ENCODE measurements around the gene OR5C1. TPM values are rescaled to one million over a fixed set of nuclear protein-coding genes. Genes with fewer than 3 reads are reported as not detected.
"Not testable (repeated sequence)": the region's sequence is repeated elsewhere in the genome, so short reads cannot be mapped to it uniquely, and the experiment has no call there.

OR5C1 gene
- total and polyA plus RNA-seq, 2 donors: not detected

DNA sequence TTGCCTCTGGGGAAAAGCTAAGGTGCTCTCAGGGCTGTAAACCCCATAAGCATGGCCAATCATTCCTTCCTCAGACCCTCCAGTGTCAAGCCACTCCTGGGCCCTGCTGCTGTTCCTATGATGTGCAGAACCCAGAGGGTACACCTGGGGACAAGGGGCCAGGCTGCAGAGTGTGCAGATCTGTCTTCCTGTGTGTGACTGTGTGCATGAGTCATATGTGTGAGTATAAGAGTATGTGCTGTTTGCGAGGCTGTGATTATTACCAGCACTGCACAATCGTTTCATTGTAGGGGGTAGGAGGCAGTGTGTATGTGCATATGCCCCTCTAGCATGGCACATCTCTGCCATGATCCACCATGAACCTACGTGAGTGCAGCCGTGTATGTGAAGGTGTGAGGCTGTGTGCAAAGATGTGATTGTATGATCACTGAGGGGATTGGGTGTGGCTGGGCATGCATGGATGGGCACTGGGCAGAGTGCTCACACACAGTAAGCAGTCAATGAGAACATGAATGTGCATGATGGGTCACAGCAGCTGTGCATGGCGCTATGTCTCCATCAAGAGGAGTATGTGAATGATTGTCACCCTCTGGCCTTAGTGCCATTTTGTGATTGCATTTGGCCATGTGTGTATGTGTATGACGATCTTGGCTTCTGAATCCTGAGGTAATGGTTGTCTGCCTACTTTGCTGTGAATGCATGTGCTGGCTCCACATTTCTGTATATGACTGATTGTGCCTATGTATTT lies 8.8 kb downstream of the OR5C1 start:
- Histone ChIP-seq H3K27ac (ENCODE audit: low read depth) (no peak overlapping the region), H3K36me3 (ENCODE audit: insufficient read depth) (no peaks in the 10 kb centered on the region), H3K4me3 (ENCODE audit: low read depth, low read length) (no peak overlapping the region), H3K4me1 (ENCODE audit: insufficient read depth) (no peaks in the 10 kb centered on the region)
- DNase-seq (ENCODE audit: extremely low spot score): no peak
- 81% methylated on average over 6 of the region's 6 CpGs for WGBS

DNA sequence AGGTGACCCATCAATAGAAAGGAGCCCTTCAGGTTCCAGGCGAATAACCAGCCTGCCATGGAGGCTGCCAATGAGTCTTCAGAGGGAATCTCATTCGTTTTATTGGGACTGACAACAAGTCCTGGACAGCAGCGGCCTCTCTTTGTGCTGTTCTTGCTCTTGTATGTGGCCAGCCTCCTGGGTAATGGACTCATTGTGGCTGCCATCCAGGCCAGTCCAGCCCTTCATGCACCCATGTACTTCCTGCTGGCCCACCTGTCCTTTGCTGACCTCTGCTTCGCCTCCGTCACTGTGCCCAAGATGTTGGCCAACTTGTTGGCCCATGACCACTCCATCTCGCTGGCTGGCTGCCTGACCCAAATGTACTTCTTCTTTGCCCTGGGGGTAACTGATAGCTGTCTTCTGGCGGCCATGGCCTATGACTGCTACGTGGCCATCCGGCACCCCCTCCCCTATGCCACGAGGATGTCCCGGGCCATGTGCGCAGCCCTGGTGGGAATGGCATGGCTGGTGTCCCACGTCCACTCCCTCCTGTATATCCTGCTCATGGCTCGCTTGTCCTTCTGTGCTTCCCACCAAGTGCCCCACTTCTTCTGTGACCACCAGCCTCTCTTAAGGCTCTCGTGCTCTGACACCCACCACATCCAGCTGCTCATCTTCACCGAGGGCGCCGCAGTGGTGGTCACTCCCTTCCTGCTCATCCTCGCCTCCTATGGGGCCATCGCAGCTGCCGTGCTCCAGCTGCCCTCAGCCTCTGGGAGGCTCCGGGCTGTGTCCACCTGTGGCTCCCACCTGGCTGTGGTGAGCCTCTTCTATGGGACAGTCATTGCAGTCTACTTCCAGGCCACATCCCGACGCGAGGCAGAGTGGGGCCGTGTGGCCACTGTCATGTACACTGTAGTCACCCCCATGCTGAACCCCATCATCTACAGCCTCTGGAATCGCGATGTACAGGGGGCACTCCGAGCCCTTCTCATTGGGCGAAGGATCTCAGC lies 11.6 kb downstream of the OR5C1 start, which contains the start of gene OR1K1:
Gene OR1K1 (plus strand): TSS at position 58 of the 995 bp plus-strand sequence. CDS start 0 bp downstream, at position 58.
- no peak for DNase-seq (ENCODE audit: extremely low spot score)
- H3K4me1 ChIP-seq (ENCODE audit: insufficient read depth): no peaks in the 10 kb centered on the region
- 93% methylated on average over 30 of the region's 30 CpGs for WGBS
- no peaks in the 10 kb centered on the region for H3K36me3 ChIP-seq (ENCODE audit: insufficient read depth)
- no peak within 1 kb of the TSS for H3K27ac ChIP-seq (ENCODE audit: low read depth)
- no peak within 1 kb of the TSS for H3K4me3 ChIP-seq (ENCODE audit: low read depth, low read length)

DNA sequence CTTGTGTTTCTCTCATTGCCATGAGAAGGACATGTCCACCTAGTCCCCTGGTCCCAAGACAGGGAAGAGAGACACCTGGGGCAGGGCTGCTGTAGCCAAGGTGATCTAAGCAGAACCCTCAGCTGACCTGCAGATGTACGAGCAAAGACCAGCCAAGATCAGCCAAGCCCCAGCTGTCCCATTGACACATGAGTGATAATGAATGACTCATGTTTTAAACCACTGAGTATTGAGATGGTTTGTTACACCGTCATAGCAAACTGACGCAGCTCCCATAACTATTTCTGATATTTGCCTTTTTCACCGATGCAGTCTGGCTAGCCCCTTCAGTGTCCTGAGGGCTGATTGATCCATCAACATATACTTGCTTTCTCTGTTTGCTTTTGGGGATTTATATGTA lies 17.9 kb downstream of the OR5C1 start:
- DNase-seq (ENCODE audit: extremely low spot score): no peak
- 97% methylated on average over 4 of the region's 4 CpGs for WGBS

DNA sequence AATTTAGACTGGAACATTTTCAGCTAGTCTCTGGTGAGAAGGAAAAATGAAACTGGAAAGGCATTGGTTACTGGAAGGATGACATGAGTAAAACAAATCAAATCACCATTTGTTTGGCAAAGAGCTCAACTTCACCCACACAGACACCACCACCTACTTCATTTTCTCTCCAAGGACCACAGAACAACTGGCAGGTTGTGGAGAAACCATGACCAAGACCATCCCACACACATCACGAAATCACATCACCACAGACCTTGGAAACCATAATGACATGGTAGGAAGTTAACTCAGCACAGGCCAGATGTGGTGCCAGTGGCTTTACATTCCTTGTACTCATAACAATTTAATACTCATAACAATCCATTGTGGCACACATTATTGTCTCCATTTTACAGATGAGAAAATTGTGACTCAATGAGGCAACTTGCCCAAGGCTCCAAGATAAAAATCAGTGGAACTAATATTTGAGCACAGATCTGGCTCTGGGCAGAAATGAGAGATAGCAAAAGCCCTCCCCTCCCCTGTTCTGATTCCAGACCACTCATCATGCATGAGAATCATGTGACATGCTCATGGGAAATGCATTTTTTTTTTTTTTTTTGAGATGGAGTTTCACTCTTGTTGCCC lies 18.7 kb downstream of the OR5C1 start:
- H3K4me3 ChIP-seq (ENCODE audit: low read depth, low read length): no peak overlapping the region
- WGBS: 82% methylated on average over 1 of the region's 1 CpG
- no peaks in the 10 kb centered on the region for H3K4me1 ChIP-seq (ENCODE audit: insufficient read depth)
- DNase-seq (ENCODE audit: extremely low spot score): no peak
- H3K27ac ChIP-seq (ENCODE audit: low read depth): no peak overlapping the region
- H3K36me3 ChIP-seq (ENCODE audit: insufficient read depth): no peaks in the 10 kb centered on the region

More for the DNA sequence above, 17.9 kb downstream of the OR5C1 start:
- Histone ChIP-seq H3K4me1 (ENCODE audit: insufficient read depth) (no peaks in the 10 kb centered on the region), H3K36me3 (ENCODE audit: insufficient read depth) (no peaks in the 10 kb centered on the region), H3K27ac (ENCODE audit: low read depth) (no peak overlapping the region), H3K4me3 (ENCODE audit: low read depth, low read length) (no peak overlapping the region)

DNA sequence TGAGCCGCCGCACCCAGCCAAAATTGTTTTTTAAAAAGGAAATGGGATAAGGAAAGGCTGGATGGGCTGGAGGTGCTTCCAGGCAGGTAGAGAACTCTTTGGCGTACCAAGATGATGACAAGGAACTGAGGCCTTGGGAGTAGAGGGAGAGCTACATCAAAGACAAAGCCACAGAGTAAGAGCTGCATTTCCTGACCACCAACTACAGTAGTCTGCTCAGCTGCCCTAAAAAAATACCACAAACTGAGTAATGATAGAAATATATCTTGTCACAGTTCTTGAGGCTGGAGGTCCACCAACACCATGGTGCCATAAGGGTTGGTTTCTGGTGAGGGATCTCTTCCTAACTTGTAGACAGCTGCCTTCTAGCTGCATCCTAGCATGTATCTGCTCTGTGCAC lies 19.4 kb downstream of the OR5C1 start:
- H3K4me1 ChIP-seq (ENCODE audit: insufficient read depth): no peaks in the 10 kb centered on the region
- 95% methylated on average over 3 of the region's 3 CpGs for WGBS
- no peak overlapping the region for H3K27ac ChIP-seq (ENCODE audit: low read depth)
- no peaks in the 10 kb centered on the region for H3K36me3 ChIP-seq (ENCODE audit: insufficient read depth)
- no peak for DNase-seq (ENCODE audit: extremely low spot score)
- H3K4me3 ChIP-seq (ENCODE audit: low read depth, low read length): no peak overlapping the region

DNA sequence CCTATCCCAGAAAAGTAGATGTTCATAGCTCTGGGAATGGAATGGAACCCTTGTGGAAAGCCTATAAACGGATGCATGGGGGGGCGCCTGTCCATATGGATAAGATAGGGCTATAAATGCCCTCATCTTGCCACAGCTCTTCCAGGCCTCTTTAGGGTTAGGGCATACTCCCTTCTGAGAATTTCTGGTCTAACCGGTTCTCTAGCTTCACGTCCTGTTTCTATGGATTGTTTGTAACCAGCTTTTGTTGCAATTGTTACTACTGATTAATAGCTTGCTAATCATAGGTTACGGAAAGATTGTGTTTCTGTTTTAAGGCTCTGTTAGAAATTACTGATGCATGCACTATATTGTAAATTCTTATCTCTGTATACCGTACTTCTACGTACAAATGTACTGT lies 20.5 kb downstream of the OR5C1 start:
- not testable (repeated sequence) for H3K27ac ChIP-seq (ENCODE audit: low read depth); H3K36me3 ChIP-seq (ENCODE audit: insufficient read depth); DNase-seq (ENCODE audit: extremely low spot score); H3K4me1 ChIP-seq (ENCODE audit: insufficient read depth); H3K4me3 ChIP-seq (ENCODE audit: low read depth, low read length)
- WGBS: 62% methylated on average over 7 of the region's 7 CpGs

DNA sequence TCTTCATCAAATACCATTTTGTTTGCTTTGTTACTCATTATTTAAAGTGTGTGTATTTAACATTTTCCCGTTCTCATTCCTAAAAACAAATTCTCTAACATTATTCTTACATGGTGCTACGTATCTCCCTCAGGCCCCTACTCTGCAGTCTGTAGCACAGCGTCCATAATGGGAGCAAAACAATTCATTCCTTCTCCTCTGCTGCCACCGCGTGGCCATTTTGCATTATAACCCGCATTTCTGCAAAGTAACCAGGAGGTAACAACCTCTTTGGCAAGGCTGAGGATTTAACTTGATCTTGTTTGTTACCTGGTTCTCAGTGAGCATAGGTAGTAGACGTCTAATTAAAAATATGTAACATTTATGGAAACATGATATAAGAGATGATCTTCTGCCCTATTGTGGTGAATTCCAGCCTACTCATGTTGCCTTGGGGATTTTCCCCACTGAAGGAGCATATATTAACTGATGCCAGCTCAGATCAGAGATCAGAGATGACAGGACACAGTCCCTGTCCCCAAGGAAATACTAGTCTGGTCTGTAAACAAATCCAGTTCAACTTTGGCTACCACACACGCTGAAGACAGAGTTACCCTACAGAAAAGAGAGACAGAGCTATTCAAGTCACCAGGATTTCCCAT lies 21.7 kb downstream of the OR5C1 start:
- peak; percentile 80 for DNase-seq (ENCODE audit: extremely low spot score)
- WGBS: 3% methylated on average over 8 of the region's 8 CpGs
- no peak overlapping the region for H3K27ac ChIP-seq (ENCODE audit: low read depth)
- H3K4me3 ChIP-seq (ENCODE audit: low read depth, low read length): no peak overlapping the region
- H3K36me3 ChIP-seq (ENCODE audit: insufficient read depth): no peaks in the 10 kb centered on the region
- H3K4me1 ChIP-seq (ENCODE audit: insufficient read depth): no peaks in the 10 kb centered on the region

DNA sequence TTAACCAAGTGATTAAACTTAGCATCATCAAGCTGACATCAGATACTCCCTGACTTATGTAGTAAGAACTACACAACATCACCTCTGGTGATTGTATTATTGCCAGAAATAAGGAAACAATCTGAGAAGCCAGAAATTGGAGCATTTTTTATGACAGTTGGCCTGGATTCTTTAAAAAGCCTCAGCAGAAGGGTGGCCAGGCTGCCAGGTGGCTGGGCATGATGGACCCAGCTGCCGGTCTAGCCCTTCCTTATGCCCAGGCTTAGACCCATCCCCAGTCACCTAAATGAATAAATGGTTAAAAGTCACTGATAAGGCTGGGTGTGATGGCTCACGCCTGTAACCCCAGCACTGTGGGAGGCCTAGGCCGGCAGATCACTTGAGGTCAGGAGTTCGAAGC lies 24.0 kb downstream of the OR5C1 start:
- DNase-seq (ENCODE audit: extremely low spot score): no peak
- no peaks in the 10 kb centered on the region for H3K36me3 ChIP-seq (ENCODE audit: insufficient read depth)
- H3K27ac ChIP-seq (ENCODE audit: low read depth): no peak overlapping the region
- 74% methylated on average over 4 of the region's 4 CpGs for WGBS
- no peak overlapping the region for H3K4me3 ChIP-seq (ENCODE audit: low read depth, low read length)
- H3K4me1 ChIP-seq (ENCODE audit: insufficient read depth): no peaks in the 10 kb centered on the region

DNA sequence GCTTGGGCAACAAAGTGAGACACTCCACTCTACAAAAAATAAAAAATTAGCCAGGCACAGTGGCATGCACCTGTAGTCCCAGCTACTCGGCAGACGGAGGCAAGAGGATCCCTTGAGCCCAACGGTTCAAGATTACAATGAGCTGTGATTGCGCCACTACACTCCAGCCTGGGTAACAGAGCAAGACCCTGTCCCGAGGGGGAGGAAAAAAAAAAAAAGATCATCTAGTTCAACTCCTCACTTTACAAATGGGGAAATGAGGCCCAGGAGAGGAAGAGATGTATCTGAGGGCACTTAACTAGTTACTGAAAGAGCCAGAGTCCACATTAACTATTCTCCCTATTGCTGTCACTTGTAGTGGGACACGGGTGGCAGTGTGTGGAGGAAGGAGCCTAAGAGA lies 25.8 kb downstream of the OR5C1 start:
- WGBS: 76% methylated on average over 6 of the region's 6 CpGs
- no peak for DNase-seq (ENCODE audit: extremely low spot score)
- Histone ChIP-seq H3K36me3 (ENCODE audit: insufficient read depth) (no peaks in the 10 kb centered on the region), H3K4me3 (ENCODE audit: low read depth, low read length) (no peak overlapping the region), H3K27ac (ENCODE audit: low read depth) (no peak overlapping the region), H3K4me1 (ENCODE audit: insufficient read depth) (no peaks in the 10 kb centered on the region)

DNA sequence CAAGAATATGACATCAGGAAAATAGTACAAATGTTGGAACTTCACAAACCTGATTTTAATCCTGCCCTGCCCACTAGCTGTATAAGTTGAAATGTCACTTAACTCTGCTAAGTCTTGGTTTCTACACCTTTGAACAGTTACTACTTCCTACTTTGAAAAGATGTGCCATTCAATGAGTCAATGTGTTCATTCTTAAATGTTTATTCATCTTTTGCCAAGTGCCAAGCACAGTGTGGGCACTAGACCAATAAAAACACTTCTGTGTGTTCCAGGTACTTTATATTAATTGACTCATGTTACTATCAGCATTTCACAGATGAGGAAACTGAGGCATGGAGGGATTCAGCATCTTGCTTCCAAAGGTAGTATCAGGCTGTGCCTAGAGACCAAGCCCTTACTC lies 26.8 kb downstream of the OR5C1 start:
- DNase-seq (ENCODE audit: extremely low spot score): no peak
- H3K27ac ChIP-seq (ENCODE audit: low read depth): no peak overlapping the region
- H3K4me3 ChIP-seq (ENCODE audit: low read depth, low read length): no peak overlapping the region
- no peaks in the 10 kb centered on the region for H3K4me1 ChIP-seq (ENCODE audit: insufficient read depth)
- no peaks in the 10 kb centered on the region for H3K36me3 ChIP-seq (ENCODE audit: insufficient read depth)

DNA sequence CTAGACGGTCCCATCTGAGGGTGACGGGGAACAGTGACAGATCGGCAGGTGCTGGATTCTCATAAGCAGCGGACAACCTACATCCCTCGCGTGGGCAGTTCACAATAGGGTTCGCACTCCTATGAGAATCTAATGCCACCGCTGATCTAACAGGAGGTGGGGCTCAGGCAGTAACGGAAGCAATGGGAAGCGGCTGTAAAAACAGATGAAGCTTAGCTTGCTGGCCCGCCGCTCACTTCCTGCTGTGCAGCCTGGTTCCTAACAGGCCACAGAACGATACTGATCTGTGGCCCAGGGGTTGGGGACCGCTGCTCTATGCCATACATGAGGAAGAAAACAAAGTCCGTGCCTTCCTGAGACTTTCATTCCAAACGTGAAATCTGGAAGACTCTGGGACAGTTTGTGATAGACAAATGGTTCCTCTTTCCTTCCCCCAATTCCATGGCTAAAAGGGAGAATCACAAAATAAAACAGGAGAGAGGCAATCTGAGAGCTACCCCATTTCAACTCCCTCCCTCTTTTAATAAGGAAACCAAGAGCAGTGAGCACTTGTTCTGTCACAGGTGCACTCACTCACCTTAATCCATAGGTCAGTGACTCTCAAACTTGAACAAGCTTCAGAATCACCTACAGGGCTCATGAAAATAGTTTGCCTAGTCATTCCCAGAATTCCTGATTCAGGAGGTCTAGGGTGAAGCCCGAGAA lies 27.6 kb downstream of the OR5C1 start:
- WGBS: 74% methylated on average over 17 of the region's 17 CpGs
- Histone ChIP-seq H3K36me3 (ENCODE audit: insufficient read depth) (no peaks in the 10 kb centered on the region), H3K27ac (ENCODE audit: low read depth) (no peak overlapping the region), H3K4me1 (ENCODE audit: insufficient read depth) (no peaks in the 10 kb centered on the region), H3K4me3 (ENCODE audit: low read depth, low read length) (no peak overlapping the region)
- DNase-seq (ENCODE audit: extremely low spot score): no peak

DNA sequence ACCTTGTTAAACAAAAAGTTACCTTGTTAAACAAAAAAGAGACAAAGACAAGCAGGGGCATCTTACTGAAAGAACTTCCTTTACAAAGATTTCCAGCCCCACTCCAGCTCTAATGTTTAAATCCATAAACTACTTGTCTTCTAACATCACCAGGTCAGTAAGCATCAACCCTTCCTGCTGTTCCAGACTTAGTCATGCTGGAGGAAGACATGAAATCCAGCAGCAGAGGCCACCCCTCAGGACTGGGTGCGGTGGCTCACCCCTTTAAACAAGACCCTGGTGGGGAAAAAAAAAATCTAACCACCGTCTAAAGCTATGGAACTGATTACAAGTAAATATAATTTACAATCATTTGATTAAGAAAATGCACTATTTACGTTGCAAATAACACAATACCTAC lies 30.6 kb downstream of the OR5C1 start:
- 53% methylated on average over 3 of the region's 3 CpGs for WGBS
- H3K36me3 ChIP-seq (ENCODE audit: insufficient read depth): peaks cover 2% of the 10 kb centered on the region
- H3K27ac ChIP-seq (ENCODE audit: low read depth): peak overlapping the region; percentile 52

More for the DNA sequence above, 30.6 kb downstream of the OR5C1 start:
- Histone ChIP-seq H3K4me3 (ENCODE audit: low read depth, low read length) (no peak overlapping the region), H3K4me1 (ENCODE audit: insufficient read depth) (no peaks in the 10 kb centered on the region)
- no peak for DNase-seq (ENCODE audit: extremely low spot score)
